GM21825 (cell line): Measurements from ENCODE around the gene MAEA.
"Not testable (repeated sequence)": the region's sequence is repeated elsewhere in the genome, so short reads cannot be mapped to it uniquely, and the experiment has no call there.

Experiments used
- ATAC-seq: cut with Tn5 transposase; IDR thresholded peaks from one replicate; pipeline ENCODE4 v1.9.1; 2021; ENCODE audit warnings: mild to moderate bottlenecking, moderate library complexity; ENCODE audit not compliant: unreplicated experiment

Gene MAEA

GRCh38 chr4:1333256-1333655 is 43.6 kb downstream of the MAEA start:
- ATAC-seq = no peak

GRCh38 chr4:1333851-1334578 is 44.3 kb downstream of the MAEA start:
- not testable (repeated sequence) for ATAC-seq

GRCh38 chr4:1334579-1334895 is 44.8 kb downstream of the MAEA start:
- no peak for ATAC-seq

- ATAC-seq = not testable (repeated sequence)
Observed at GRCh38 chr4:1335193-1335883, 45.6 kb downstream of the MAEA start.

GRCh38 chr4:1336088-1336491 is 46.4 kb downstream of the MAEA start:
- no peak for ATAC-seq

- ATAC-seq = no peak
Observed at GRCh38 chr4:1337376-1337831, 47.7 kb downstream of the MAEA start.

- no peak for ATAC-seq
Observed at GRCh38 chr4:1337951-1338751, 48.5 kb downstream of the MAEA start.

- ATAC-seq = no peak
Observed at GRCh38 chr4:1338752-1339414, 49.2 kb downstream of the MAEA start.

- ATAC-seq = no peak
Observed at GRCh38 chr4:1339489-1339888, 49.8 kb downstream of the MAEA start.

GRCh38 chr4:1340181-1340747 is 50.6 kb downstream of the MAEA start:
- no peak for ATAC-seq

GRCh38 chr4:1340861-1341260 is 51.2 kb downstream of the MAEA start:
- ATAC-seq = no peak

GRCh38 chr4:1342003-1342402 is 52.3 kb downstream of the MAEA start:
- no peak for ATAC-seq

- no peak for ATAC-seq
Observed at GRCh38 chr4:1344696-1345095, 55.0 kb downstream of the MAEA start.

- peak; percentile 8 for ATAC-seq
Observed at GRCh38 chr4:1345903-1346780, 56.5 kb downstream of the MAEA start.

- peak; percentile 88 for ATAC-seq
Observed at GRCh38 chr4:1346781-1347409, 57.2 kb downstream of the MAEA start, which contains the start of gene UVSSA. Gene UVSSA, plus strand, starts transcription at chr4:1347208. Its CDS starts 884 bp downstream, at chr4:1348092.

- ATAC-seq = peak; percentile 27
Observed at GRCh38 chr4:1347410-1347864, 57.7 kb downstream of the MAEA start.

- ATAC-seq = no peak
Observed at GRCh38 chr4:1348014-1348513, 58.4 kb downstream of the MAEA start.

- ATAC-seq = no peak
Observed at GRCh38 chr4:1348746-1349145, 59.1 kb downstream of the MAEA start.
